H1 (cell line): ENCODE results near the gene USHBP1.

Experiments used
- EGR1 ChIP-seq: IDR thresholded peaks from 2 replicates; pipeline ENCODE4 v1.6.1; 2011; ENCODE audit warnings: low read depth, low read length, borderline replicate concordance
- EZH2 ChIP-seq: fragments of 200-600 bp; sonication (generic); IDR thresholded peaks from 2 replicates; pipeline ENCODE4 v1.7.1; 2012; ENCODE audit warnings: low read depth, mild to moderate bottlenecking, moderate library complexity, low read length, inconsistent platforms; ENCODE audit not compliant: severe bottlenecking
- HDAC2 ChIP-seq, 2 experiments: fragments of 300-600 bp in 1 of 2; sonication (generic) in 1 of 2; IDR thresholded peaks; 2 replicates each; pipeline ENCODE4 v1.6.1; 2011 to 2012; ENCODE audit warnings: low read depth in 2 of 2, low read length in 2 of 2, mild to moderate bottlenecking in 2 of 2, moderate library complexity in 2 of 2, borderline replicate concordance in 1 of 2, inconsistent platforms in 1 of 2
- KDM1A ChIP-seq: fragments of 200-600, 300-600 bp; sonication (generic); IDR thresholded peaks from 2 replicates; pipeline ENCODE4 v1.7.1; 2016; ENCODE audit warnings: mild to moderate bottlenecking, low read length, borderline replicate concordance
- POLR2A ChIP-seq, 2 experiments: IDR thresholded peaks; 1 replicate in 1 of 2; 2 replicates in 1 of 2; pipeline ENCODE4 v1.6.1; 2011; ENCODE audit warnings: low read depth in 2 of 2, low read length in 2 of 2, mild to moderate bottlenecking in 2 of 2; ENCODE audit errors: control extremely low read depth in 1 of 2
- POLR2AphosphoS5 ChIP-seq: IDR thresholded peaks from 2 replicates; pipeline ENCODE4 v1.6.1; 2011; ENCODE audit warnings: low read depth, low read length
- SP2 ChIP-seq: IDR thresholded peaks from 2 replicates; pipeline ENCODE4 v1.6.1; 2012; ENCODE audit warnings: mild to moderate bottlenecking, low read length, inconsistent platforms
- SRF ChIP-seq: IDR thresholded peaks from 2 replicates; pipeline ENCODE4 v1.6.1; 2011; ENCODE audit warnings: mild to moderate bottlenecking, low read depth, low read length, moderate library complexity
- TF ChIP-seq, protein P1 (sequence below), 3 experiments: IDR thresholded peaks; 1 replicate in 2 of 3; 2 replicates in 1 of 3; pipeline versions ENCODE4 v1.5.1 to v1.6.1; 2011; ENCODE audit warnings: low read length in 3 of 3, mild to moderate bottlenecking in 3 of 3, inconsistent platforms in 2 of 3, low read depth in 1 of 3, moderate library complexity in 1 of 3; ENCODE audit not compliant: insufficient read depth in 1 of 3; ENCODE audit errors: control extremely low read depth in 1 of 3
- TF ChIP-seq, protein P2 (sequence below): IDR thresholded peaks from 2 replicates; pipeline ENCODE4 v1.6.1; 2011; ENCODE audit warnings: low read length, improper control_type of control experiment

DNA sequence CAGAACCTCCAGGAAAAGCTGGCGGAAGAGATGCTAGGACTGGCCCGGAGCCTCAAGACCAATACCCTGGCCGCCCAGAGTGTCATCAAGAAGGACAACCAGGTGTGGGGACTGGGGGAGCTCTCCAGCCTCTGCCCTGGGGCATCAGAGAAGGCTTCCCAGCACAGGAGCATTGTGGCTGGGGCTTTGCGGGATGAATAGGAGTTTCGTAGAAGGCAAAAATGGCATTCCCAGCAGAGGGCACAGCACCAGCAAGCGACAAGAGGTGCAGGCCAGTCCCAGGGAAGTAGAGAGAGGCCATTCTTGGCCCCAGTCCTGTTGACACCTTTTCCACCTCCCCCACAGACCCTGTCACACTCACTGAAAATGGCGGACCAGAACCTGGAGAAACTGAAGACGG, 45.3 kb downstream of the USHBP1 start:
- TF ChIP-seq EZH2 (no peak), POLR2A (IDR thresholded peaks at IDR 0.05; ENCODE audit: control extremely low read depth in 1 of 2, low read depth in 2 of 2, low read length in 2 of 2) (no peak), KDM1A (no peak), POLR2AphosphoS5 (no peak), SRF (no peak), EGR1 (no peak), SP2 (no peak), HDAC2 (IDR thresholded peaks at IDR 0.05; ENCODE audit: borderline replicate concordance in 1 of 2, low read depth in 2 of 2, low read length in 2 of 2) (no peak)
- TF ChIP-seq, protein P1, sequence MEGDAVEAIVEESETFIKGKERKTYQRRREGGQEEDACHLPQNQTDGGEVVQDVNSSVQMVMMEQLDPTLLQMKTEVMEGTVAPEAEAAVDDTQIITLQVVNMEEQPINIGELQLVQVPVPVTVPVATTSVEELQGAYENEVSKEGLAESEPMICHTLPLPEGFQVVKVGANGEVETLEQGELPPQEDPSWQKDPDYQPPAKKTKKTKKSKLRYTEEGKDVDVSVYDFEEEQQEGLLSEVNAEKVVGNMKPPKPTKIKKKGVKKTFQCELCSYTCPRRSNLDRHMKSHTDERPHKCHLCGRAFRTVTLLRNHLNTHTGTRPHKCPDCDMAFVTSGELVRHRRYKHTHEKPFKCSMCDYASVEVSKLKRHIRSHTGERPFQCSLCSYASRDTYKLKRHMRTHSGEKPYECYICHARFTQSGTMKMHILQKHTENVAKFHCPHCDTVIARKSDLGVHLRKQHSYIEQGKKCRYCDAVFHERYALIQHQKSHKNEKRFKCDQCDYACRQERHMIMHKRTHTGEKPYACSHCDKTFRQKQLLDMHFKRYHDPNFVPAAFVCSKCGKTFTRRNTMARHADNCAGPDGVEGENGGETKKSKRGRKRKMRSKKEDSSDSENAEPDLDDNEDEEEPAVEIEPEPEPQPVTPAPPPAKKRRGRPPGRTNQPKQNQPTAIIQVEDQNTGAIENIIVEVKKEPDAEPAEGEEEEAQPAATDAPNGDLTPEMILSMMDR (IDR thresholded peaks at IDR 0.05; ENCODE audit: control extremely low read depth in 1 of 3, insufficient read depth in 1 of 3, low read depth in 1 of 3, low read length in 3 of 3): no peak
- TF ChIP-seq, protein P2, sequence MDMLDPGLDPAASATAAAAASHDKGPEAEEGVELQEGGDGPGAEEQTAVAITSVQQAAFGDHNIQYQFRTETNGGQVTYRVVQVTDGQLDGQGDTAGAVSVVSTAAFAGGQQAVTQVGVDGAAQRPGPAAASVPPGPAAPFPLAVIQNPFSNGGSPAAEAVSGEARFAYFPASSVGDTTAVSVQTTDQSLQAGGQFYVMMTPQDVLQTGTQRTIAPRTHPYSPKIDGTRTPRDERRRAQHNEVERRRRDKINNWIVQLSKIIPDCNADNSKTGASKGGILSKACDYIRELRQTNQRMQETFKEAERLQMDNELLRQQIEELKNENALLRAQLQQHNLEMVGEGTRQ: no peak
